Measurements from ENCODE around the gene NXF1.
"Not testable (repeated sequence)": the region's sequence is repeated elsewhere in the genome, so short reads cannot be mapped to it uniquely, and the experiment has no call there.

The NXF1 gene

GRCh38 chr11:62787005-62787759, 18.1 kb downstream of the NXF1 start, which contains the start of gene TMEM179B:
Gene TMEM179B (plus strand): TSS chr11:62787402. CDS start chr11:62787432, 30 bp downstream.
- DNase-seq, result peak; percentile 96 to 97

DNA sequence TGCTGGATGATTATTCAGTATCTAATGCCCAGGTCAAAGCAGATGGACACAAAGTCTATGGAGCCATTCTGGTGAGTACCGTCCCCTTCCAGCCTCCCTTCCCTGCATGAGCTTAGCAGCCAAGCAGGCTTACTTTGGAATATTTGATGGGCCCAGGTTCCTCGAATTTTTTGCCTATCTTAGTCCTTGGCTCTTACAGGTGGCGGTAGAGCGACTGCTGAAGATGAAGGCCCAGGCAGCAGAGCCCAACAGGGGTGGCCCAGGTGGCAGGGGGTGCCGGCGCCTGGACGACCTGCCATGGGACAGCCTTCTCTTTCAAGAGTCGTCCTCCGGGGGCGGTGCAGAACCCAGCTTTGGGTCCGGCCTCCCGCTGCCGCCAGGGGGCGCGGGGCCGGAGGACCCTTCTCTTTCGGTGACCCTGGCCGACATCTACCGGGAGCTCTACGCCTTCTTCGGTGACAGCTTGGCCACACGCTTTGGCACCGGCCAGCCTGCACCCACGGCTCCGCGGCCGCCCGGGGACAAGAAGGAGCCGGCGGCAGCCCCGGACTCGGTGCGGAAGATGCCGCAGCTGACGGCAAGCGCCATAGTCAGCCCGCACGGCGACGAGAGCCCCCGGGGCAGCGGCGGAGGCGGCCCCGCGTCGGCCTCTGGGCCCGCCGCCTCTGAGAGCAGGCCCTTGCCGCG, 18.8 kb downstream of the NXF1 start:
- DNase-seq, result peak; percentile 76 to 79

- no peak for DNase-seq
These were observed 22.5 kb downstream of the NXF1 start for GRCh38 chr11:62782753-62783152.

- no peak for DNase-seq
These were observed 26.8 kb downstream of the NXF1 start for GRCh38 chr11:62778441-62778840.

- DNase-seq, result no peak
These were observed 27.9 kb downstream of the NXF1 start for GRCh38 chr11:62777389-62777788.

DNA sequence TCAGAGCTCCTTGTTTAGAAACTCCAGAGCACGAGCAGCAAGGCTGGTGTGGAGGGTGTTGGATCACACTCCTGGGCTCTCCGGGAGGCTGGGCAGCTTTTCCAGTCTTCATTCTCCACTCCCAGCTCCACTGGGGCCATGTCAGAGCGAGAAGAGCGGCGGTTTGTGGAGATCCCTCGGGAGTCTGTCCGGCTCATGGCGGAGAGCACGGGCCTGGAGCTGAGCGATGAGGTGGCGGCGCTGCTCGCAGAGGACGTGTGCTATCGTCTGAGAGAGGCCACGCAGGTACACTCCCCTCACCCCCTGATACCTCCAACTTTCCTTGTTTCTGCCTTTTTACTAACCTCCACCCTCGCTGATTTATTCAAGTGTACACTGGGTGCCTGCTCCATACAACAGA, 29.6 kb downstream of the NXF1 start:
- DNase-seq, result no peak

GRCh38 chr11:62774407-62774806, 30.8 kb downstream of the NXF1 start:
- no peak for DNase-seq

GRCh38 chr11:62771144-62772021, 33.9 kb downstream of the NXF1 start, which contains the start of gene TAF6L:
Gene TAF6L (plus strand): TSS chr11:62771396. CDS start chr11:62775784, 4,388 bp downstream.
- peak; percentile 90 to 91 for DNase-seq

DNA sequence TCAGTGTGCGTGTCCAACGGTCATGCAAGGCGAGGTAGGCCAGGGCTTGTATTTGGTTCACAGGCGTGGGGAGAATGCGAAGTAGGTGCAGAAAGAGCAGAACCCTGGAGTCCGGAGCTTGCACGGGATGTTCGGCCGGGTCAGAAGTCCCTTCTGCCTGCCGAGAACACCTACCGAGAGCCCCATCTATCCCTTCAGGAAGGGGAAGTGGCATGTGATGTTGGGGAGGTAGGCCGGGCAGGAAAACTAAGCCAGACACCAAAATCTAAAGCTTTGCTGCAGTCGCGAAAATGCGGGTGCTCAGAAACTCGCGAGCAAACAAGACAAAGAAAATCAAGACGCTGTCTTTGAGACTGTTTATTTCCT, 34.5 kb downstream of the NXF1 start:
- DNase-seq, result no peak

DNA sequence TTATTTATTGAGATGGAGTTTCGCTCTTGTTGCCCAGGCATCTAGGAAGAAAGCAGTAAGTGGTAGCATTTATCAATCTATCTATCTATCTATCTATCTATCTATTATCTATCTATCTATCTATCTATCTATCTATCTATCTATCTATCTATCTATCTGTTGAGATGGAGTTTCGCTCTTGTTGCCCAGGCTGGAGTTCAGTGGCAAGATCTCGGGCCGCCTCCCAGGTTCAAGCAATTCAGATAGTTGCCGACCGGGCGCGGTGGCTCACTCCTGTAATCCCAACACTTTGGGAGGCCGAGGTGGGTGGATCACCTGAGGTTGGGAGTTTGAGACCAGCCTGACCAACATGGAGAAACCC, 44.4 kb downstream of the NXF1 start:
- DNase-seq, result not testable (repeated sequence)

DNA sequence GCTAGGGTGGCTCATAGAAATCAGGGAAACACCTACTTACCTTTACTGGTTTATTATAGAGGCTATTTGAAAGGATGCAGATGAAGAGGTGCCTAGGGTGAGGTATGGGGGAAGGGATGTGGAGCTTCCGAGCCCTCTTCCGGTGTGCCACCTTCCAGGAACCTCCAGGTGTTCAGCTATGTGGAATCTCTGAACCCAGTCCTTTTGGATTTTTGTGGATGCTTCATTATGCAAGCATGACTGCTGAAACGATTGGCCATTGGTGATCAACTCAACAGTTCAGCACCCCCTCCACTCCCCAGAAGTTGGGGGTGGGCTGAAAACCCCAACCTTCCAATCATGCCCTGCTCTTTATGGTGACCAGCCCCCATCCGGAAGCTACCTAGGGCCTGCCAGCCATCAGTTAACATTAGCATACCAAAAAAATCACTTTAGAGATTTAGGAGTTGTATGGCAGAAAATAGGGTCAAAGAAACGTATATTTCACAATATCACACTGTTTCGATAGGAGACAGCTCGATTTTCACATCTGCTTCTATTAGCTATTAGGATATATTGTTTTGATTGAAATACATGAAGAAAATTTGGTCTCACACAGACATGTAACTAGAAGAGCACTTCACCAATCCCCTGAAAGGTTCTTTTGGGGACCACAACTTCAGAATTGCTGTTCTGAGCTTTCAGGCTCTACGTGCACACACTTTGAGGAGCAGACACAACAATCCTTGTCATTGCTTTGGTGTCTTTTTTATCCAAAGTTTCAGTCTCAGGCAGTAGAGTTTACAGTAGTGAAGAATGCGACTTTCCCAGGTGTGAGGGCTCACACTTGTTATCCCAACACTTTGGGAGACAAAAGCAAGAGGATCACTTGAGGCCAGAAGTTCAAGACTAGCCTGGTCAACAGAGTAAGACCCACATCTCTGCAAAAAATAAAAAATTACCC, 47.1 kb downstream of the NXF1 start:
- DNase-seq, result no peak

DNA sequence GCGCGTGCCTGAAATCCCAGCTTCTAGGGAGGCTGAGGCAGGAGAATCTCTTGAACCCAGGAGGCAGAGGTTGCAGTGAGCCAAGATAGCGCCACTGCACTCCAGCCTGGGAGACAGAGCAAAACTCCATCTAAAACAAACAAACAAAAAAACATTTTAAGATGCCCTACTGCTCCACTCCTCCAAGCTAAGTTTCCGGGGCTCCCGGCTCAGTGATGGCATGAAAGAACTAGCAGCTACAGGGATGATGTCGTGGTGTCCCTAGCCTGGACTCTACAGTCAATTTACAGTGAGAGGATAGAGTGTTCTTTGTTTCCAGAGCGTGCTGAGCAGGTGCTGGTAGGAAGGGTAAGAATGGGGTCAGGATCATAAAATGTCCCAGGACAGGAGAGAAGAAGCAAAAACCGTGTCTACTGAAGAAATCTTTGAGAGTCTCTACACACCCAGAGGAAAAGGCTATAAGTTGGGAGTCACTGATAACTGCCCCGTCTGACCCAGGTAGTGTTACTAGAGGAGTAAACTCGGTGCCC, 50.1 kb downstream of the NXF1 start:
- DNase-seq, result no peak

GRCh38 chr11:62753736-62754603, 51.3 kb downstream of the NXF1 start, which contains the start of gene ZBTB3:
Gene ZBTB3 (minus strand): TSS chr11:62754160. CDS start chr11:62753664, 496 bp downstream.
- DNase-seq, result peak; percentile 96 to 97

- DNase-seq, result no peak
These were observed 52.1 kb downstream of the NXF1 start for GRCh38 chr11:62752994-62753735.

- no peak for DNase-seq
These were observed 53.0 kb downstream of the NXF1 start for GRCh38 chr11:62752177-62752785.

DNA sequence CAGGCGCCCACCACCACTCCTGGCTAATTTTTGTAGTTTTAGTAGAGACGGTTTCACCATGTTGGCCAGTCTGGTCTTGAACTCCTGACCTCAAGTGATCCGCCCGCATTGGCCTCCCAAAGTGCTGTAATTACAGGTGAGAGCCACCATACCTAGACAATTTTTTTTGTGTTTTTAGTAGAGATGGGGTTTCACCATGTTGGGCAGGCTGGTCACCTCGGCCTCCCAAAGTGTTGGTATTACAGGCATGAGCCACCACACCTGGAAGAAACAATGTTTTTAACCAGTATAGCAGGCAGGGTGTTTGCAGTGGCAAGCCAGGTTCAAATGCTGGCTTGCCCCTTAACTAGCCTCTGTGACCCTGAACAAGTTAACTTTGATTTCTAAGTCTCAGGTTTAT, 55.3 kb downstream of the NXF1 start:
- DNase-seq, result not testable (repeated sequence)

DNA sequence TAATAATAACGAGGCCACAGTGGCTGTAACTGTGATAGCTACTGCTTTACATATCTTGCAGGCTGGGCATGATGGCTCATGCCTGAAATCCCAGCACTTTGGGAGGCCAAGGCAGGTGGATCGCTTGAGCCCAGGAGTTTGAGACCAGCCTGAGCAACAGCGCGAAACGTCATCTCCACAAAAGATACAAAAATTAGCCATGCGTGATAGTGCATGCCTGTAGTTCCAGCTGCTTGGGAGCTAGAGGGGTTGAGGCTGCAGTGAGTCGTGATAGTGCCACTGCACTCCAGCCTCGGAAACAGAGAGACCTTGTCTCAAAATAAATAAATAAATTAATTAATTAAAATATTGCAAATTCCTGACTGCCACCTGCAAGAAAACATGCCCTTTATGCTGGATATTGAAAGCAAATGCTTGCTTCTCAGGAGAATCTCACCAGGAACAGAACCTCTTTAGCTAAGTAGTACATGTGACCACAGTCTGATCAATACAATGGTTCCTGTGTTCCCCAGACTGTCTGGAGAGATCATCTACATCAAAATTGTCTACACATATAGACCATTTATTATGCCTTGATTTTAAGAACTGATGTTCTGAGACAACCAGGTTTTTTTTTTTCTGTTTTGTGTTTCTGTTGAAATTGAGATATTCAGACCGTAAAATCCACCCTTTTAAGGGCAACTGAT, 57.6 kb downstream of the NXF1 start:
- DNase-seq, result no peak
